ENCODE measurements around the gene NKAPD1. TPM values are rescaled to one million over a fixed set of nuclear protein-coding genes. Genes with fewer than 3 reads are reported as not detected.

Gene NKAPD1
- total and polyA plus RNA-seq, 2 of the 4 experiments (the other 2 are of a cell fraction), result 8.4 to 17.2 TPM

GRCh38 chr11:112123129-112123528 lies 49.0 kb downstream of the NKAPD1 start:
- Histone ChIP-seq H3K4me3 (ENCODE audit: insufficient read depth, low read depth, low read length) (no peak overlapping the region), H2BK5ac (ENCODE audit: low read depth, low read length, poor library complexity, severe bottlenecking) (no peak overlapping the region), H3K36me3 (ENCODE audit: control insufficient read depth, insufficient read depth, low read length) (no peaks in the 10 kb centered on the region), H3K4me1 (ENCODE audit: control insufficient read depth, insufficient read depth, low read length) (peaks cover 5% of the 10 kb centered on the region; the same call in 1 of the 2 replicates), H4K5ac (ENCODE audit: low read depth, low read length) (no peak overlapping the region), H3K79me1 (ENCODE audit: low read depth in 1 of 2, low read length in 2 of 2) (no peaks in the 10 kb centered on the region), H4K8ac (ENCODE audit: low read depth in 2 of 2, low read length in 2 of 2) (no peak overlapping the region), H2AFZ (replicated peaks; ENCODE audit: low read length, poor library complexity) (no peak overlapping the region), H4K20me1 (ENCODE audit: insufficient read depth, low read length) (no peaks in the 10 kb centered on the region), H4K91ac (ENCODE audit: insufficient read depth, low read depth, low read length) (no peak overlapping the region), H2BK15ac (ENCODE audit: low read depth, low read length) (no peak overlapping the region), H2AK5ac (ENCODE audit: low read depth, low read length) (no peak overlapping the region), H3K9me3 (ENCODE audit: control insufficient read depth, insufficient read depth, low read length) (no peaks in the 10 kb centered on the region), H3K14ac (replicated peaks; ENCODE audit: low read depth, low read length) (no peak overlapping the region), H2AK9ac (replicated peaks; ENCODE audit: low read depth, low read length, poor library complexity) (no peak overlapping the region), H3K9ac (ENCODE audit: low read depth, low read length) (no peak overlapping the region), H3K27me3 (ENCODE audit: control insufficient read depth, insufficient read depth, low read length) (no peaks in the 10 kb centered on the region), H2BK120ac (ENCODE audit: low read depth, low read length) (no peak overlapping the region), H3K27ac (ENCODE audit: insufficient read depth, low read length) (no peak overlapping the region), H3K56ac (ENCODE audit: extremely low read depth, insufficient read depth, low read length) (no peak overlapping the region), H3K9me1 (ENCODE audit: insufficient read depth, low read length) (peaks cover under 1% of the 10 kb centered on the region; the same call in 1 of the 2 replicates), H3K18ac (ENCODE audit: low read depth, low read length) (no peak overlapping the region), H3K23ac (ENCODE audit: low read depth, low read length) (no peak overlapping the region), H3K4ac (ENCODE audit: low read depth, low read length) (no peak overlapping the region), H2BK20ac (ENCODE audit: low read depth, low read length) (no peak overlapping the region), H3K4me2 (ENCODE audit: low read depth, low read length) (no peak overlapping the region)
- no TSS peak for BruUV-seq (replicated peaks)
- dilution Hi-C loops (cut with HindIII; ENCODE audit: low sequenced_read_pairs, unreplicated experiment), result no loop called here
- no peak for ATAC-seq (ENCODE audit: low read depth)
- ChIA-PET CTCF (interaction anchor here (1.0 to 2.9 kb wide), 2 partner anchors 10 to 34 kb away, joined by 3 to 19 read pairs; no protein-coding TSS in a partner anchor), POLR2A (ENCODE audit: unreplicated experiment) (no interaction called here)
- no CpG with 5 or more reads among the region's 4 CpGs for WGBS, 2 experiments (ENCODE audit: extremely low coverage in 2 of 2, insufficient read length in 1 of 2)
- DNase-seq, result no peak
- TF ChIP-seq MAFK (IDR thresholded peaks at IDR 0.05; ENCODE audit: low read depth, low read length), result no peak
- TF ChIP-seq MAZ (IDR thresholded peaks at IDR 0.05; ENCODE audit: borderline replicate concordance, low read depth, low read length), result no peak
- no peak for TF ChIP-seq CEBPB (IDR thresholded peaks at IDR 0.05; ENCODE audit: low read depth, low read length)
- no peak for TF ChIP-seq CTCF (conservative IDR thresholded peaks at IDR 0.05; ENCODE audit: low read depth, low read length)
- TF ChIP-seq MXI1 (IDR thresholded peaks at IDR 0.05; ENCODE audit: borderline replicate concordance, low read depth, low read length), result no peak
- TF ChIP-seq SMC3 (IDR thresholded peaks at IDR 0.05; ENCODE audit: low read depth, low read length), result no peak
- no peak for TF ChIP-seq NFE2L2 (IDR thresholded peaks at IDR 0.05; ENCODE audit: low read depth, low read length)
- no peak for TF ChIP-seq FOS (IDR thresholded peaks at IDR 0.05; ENCODE audit: low read depth, low read length)
- no peak for TF ChIP-seq BHLHE40 (IDR thresholded peaks at IDR 0.05; ENCODE audit: low read depth, low read length)
- TF ChIP-seq, protein P1, sequence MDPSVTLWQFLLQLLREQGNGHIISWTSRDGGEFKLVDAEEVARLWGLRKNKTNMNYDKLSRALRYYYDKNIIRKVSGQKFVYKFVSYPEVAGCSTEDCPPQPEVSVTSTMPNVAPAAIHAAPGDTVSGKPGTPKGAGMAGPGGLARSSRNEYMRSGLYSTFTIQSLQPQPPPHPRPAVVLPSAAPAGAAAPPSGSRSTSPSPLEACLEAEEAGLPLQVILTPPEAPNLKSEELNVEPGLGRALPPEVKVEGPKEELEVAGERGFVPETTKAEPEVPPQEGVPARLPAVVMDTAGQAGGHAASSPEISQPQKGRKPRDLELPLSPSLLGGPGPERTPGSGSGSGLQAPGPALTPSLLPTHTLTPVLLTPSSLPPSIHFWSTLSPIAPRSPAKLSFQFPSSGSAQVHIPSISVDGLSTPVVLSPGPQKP (IDR thresholded peaks at IDR 0.05; ENCODE audit: borderline replicate concordance, low read depth, low read length), result no peak
- TF ChIP-seq RAD21 (IDR thresholded peaks at IDR 0.05; ENCODE audit: low read length), result no peak
- in situ Hi-C loops (cut with MboI; ENCODE audit: low sequenced_read_pairs), result loop anchor here (25.0 kb wide), 1 partner anchor 1164 kb away; no protein-coding TSS in a partner anchor
- intact Hi-C loops (cut with micrococcal nuclease), result loop anchor here (5.0 kb wide), 1 partner anchor 34 kb away; no protein-coding TSS in a partner anchor

Data from IMR-90 (cell line).